Measurements from ENCODE around the gene RXFP2.
A peak's percentile ranks its signal among the peaks of the same experiment; 100 is the strongest.

The RXFP2 gene

GRCh38 chr13:31815361-31816144 lies 76.2 kb downstream of the RXFP2 start:
- Histone ChIP-seq H3K27me3 (no peaks in the 10 kb centered on the region), H3K9me3 (no peaks in the 10 kb centered on the region; the same call in 1 of the 2 replicates), H3K4me1 (no peaks in the 10 kb centered on the region), H3K36me3 (no peaks in the 10 kb centered on the region), H3K4me3 (ENCODE audit: low read depth, low read length) (no peak overlapping the region)
- no peak for DNase-seq
- no peak for TF ChIP-seq CTCF (IDR thresholded peaks at IDR 0.05; ENCODE audit: low read depth, low read length)

- Histone ChIP-seq H3K27me3 (no peaks in the 10 kb centered on the region), H3K36me3 (no peaks in the 10 kb centered on the region), H3K4me3 (ENCODE audit: low read depth, low read length) (no peak overlapping the region), H3K4me1 (no peaks in the 10 kb centered on the region), H3K9me3 (no peaks in the 10 kb centered on the region; the same call in 1 of the 2 replicates)
- no peak for DNase-seq
- TF ChIP-seq CTCF (IDR thresholded peaks at IDR 0.05; ENCODE audit: low read depth, low read length): no peak
Measured at GRCh38 chr13:31818236-31818635, 78.9 kb downstream of the RXFP2 start.

GRCh38 chr13:31824705-31825517 lies 85.6 kb downstream of the RXFP2 start:
- TF ChIP-seq CTCF (IDR thresholded peaks at IDR 0.05; ENCODE audit: low read depth, low read length): peak; percentile 60
- Histone ChIP-seq H3K9me3 (no peaks in the 10 kb centered on the region), H3K27me3 (no peaks in the 10 kb centered on the region), H3K4me1 (peaks cover 14% of the 10 kb centered on the region), H3K36me3 (no peaks in the 10 kb centered on the region), H3K4me3 (ENCODE audit: low read depth, low read length) (no peak overlapping the region)
- peak; percentile 25 for DNase-seq

- no peak for DNase-seq
- H3K27me3 ChIP-seq: no peaks in the 10 kb centered on the region
- no peak for TF ChIP-seq CTCF (IDR thresholded peaks at IDR 0.05; ENCODE audit: low read depth, low read length)
- H3K36me3 ChIP-seq: no peaks in the 10 kb centered on the region
- H3K4me1 ChIP-seq: peaks cover 14% of the 10 kb centered on the region
- no peak overlapping the region for H3K4me3 ChIP-seq (ENCODE audit: low read depth, low read length)
- H3K9me3 ChIP-seq: no peaks in the 10 kb centered on the region
Measured at GRCh38 chr13:31826521-31826920, 87.2 kb downstream of the RXFP2 start.

- H3K27me3 ChIP-seq: no peaks in the 10 kb centered on the region
- TF ChIP-seq CTCF (IDR thresholded peaks at IDR 0.05; ENCODE audit: low read depth, low read length): no peak
- H3K4me1 ChIP-seq: peaks cover 17% of the 10 kb centered on the region
Measured at GRCh38 chr13:31827707-31828106, 88.4 kb downstream of the RXFP2 start.

GRCh38 chr13:31835932-31836331 lies 96.6 kb downstream of the RXFP2 start:
- no peak for TF ChIP-seq CTCF (IDR thresholded peaks at IDR 0.05; ENCODE audit: low read depth, low read length)
- Histone ChIP-seq H3K4me1 (peaks cover 8% of the 10 kb centered on the region; the same call in 1 of the 2 replicates), H3K27me3 (no peaks in the 10 kb centered on the region), H3K4me3 (ENCODE audit: low read depth, low read length) (no peak overlapping the region), H3K36me3 (no peaks in the 10 kb centered on the region), H3K9me3 (no peaks in the 10 kb centered on the region)
- DNase-seq: no peak

More at GRCh38 chr13:31827707-31828106, 88.4 kb downstream of the RXFP2 start:
- no peaks in the 10 kb centered on the region for H3K36me3 ChIP-seq
- H3K4me3 ChIP-seq (ENCODE audit: low read depth, low read length): no peak overlapping the region
- no peaks in the 10 kb centered on the region for H3K9me3 ChIP-seq
- peak; percentile 20 for DNase-seq
